ENCODE data around the gene DPP8. TPM values are rescaled to one million over a fixed set of nuclear protein-coding genes. Genes with fewer than 3 reads are reported as not detected.

The DPP8 gene
- total RNA-seq, 2 experiments from 2014 or later: 38.2 to 42.7 TPM

DNA sequence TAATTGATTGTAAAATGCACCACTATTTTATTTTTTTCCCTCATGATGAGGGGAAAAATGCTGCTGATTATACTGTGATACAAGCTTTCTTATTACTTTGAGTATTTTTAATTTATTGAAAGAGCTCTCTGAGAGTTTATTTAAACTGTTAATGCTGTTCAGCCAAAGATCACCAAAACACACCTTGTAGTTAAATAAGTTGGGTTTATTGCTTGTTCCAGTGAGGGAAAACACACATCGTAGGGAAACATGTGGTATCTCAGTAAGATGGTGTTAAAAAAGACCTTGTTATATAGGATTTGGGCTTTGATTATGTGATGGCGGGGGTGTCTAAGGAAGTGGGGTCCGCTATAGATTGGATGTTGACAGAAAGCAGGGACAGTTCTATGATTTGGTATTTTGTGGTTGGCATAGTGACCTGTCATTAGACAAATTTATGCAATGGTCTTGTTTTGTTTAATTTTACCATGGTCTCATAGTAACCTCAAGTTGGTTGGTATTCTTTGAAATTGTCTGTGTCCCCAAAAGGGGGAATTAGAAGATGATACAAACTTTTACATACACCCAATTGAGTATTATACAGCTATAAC is 23.8 kb upstream of the DPP8 start:
- peaks cover 2% of the 10 kb centered on the region for H3K4me1 Mint-ChIP-seq
- ChIA-PET CTCF (interaction anchor here (0.7 to 1.0 kb wide), 2 partner anchors 9 to 933 kb away, joined by 3 to 4 read pairs; no protein-coding TSS in a partner anchor), POLR2A (interaction anchor here (3.3 kb wide), 1 partner anchor 11 kb away, joined by 13 read pairs; the partner anchor contains the start of gene HACD3)
- no peaks in the 10 kb centered on the region for H3K27me3 Mint-ChIP-seq
- H3K27ac Mint-ChIP-seq: no peak overlapping the region
- no peak overlapping the region for H3K4me3 Mint-ChIP-seq
- no peak for DNase-seq
- H3K9me3 Mint-ChIP-seq: no peaks in the 10 kb centered on the region
- H3K36me3 Mint-ChIP-seq (ENCODE audit: low read depth): no peaks in the 10 kb centered on the region

GRCh38 chr15:65540314-65540713 is 22.8 kb upstream of the DPP8 start:
- no peak for DNase-seq
- no peaks in the 10 kb centered on the region for H3K9me3 Mint-ChIP-seq
- ChIA-PET CTCF (no interaction called here), POLR2A (interaction anchor here (3.3 kb wide), 1 partner anchor 10 kb away, joined by 13 read pairs; the partner anchor contains the start of gene HACD3)
- no peaks in the 10 kb centered on the region for H3K36me3 Mint-ChIP-seq (ENCODE audit: low read depth)
- peaks cover 2% of the 10 kb centered on the region for H3K4me1 Mint-ChIP-seq
- H3K4me3 Mint-ChIP-seq: no peak overlapping the region
- no peak overlapping the region for H3K27ac Mint-ChIP-seq
- no peaks in the 10 kb centered on the region for H3K27me3 Mint-ChIP-seq

GRCh38 chr15:65535192-65535591 is 17.7 kb upstream of the DPP8 start:
- Mint-ChIP-seq H3K9me3 (no peaks in the 10 kb centered on the region), H3K4me1 (peaks cover 30% of the 10 kb centered on the region), H3K4me3 (no peak overlapping the region), H3K27ac (no peak overlapping the region), H3K36me3 (ENCODE audit: low read depth) (peaks cover 8% of the 10 kb centered on the region), H3K27me3 (no peaks in the 10 kb centered on the region)
- DNase-seq: no peak
- POLR2A ChIA-PET: no interaction called here
- CTCF ChIA-PET: interaction anchor here (0.7 kb wide), 1 partner anchor 25 kb away, joined by 3 read pairs; no protein-coding TSS in a partner anchor

GRCh38 chr15:65533057-65533756 is 15.7 kb upstream of the DPP8 start:
- Mint-ChIP-seq H3K27ac (no peak overlapping the region), H3K27me3 (no peaks in the 10 kb centered on the region)

GRCh38 chr15:65532738-65533051 is 15.2 kb upstream of the DPP8 start:
- Mint-ChIP-seq H3K27ac (no peak overlapping the region), H3K4me1 (peaks cover 35% of the 10 kb centered on the region), H3K36me3 (ENCODE audit: low read depth) (peaks cover 8% of the 10 kb centered on the region), H3K4me3 (peak overlapping the region; percentile 21), H3K9me3 (no peaks in the 10 kb centered on the region), H3K27me3 (no peaks in the 10 kb centered on the region)
- POLR2A ChIA-PET: no interaction called here
- DNase-seq: no peak
- CTCF ChIA-PET: interaction anchor here (0.7 kb wide), 2 partner anchors 16 to 336 kb away, joined by 3 read pairs; partner anchors contain the start of gene RAB11A

More at GRCh38 chr15:65533057-65533756, 15.7 kb upstream of the DPP8 start:
- CTCF ChIA-PET: interaction anchor here (0.7 kb wide), 2 partner anchors 17 to 336 kb away, joined by 3 read pairs; partner anchors contain the start of gene RAB11A
- Mint-ChIP-seq H3K4me3 (no peak overlapping the region), H3K4me1 (peaks cover 35% of the 10 kb centered on the region), H3K9me3 (no peaks in the 10 kb centered on the region), H3K36me3 (ENCODE audit: low read depth) (peaks cover 8% of the 10 kb centered on the region)
- POLR2A ChIA-PET: no interaction called here
- DNase-seq: no peak

- H3K4me3 Mint-ChIP-seq: peak within 1 kb of the TSS; percentile 81
- ChIA-PET CTCF (interaction anchor here (1.0 to 2.0 kb wide), 5 partner anchors 14 to 824 kb away, joined by 3 to 13 read pairs (median 4); partner anchors contain the start of gene DPP8), POLR2A (interaction anchor here (0.6 to 2.0 kb wide), 14 partner anchors 10 to 351 kb away, joined by 3 to 13 read pairs (median 4); partner anchors contain the start of genes INTS14, RAB11A and RNU5B-1)
- no peaks in the 10 kb centered on the region for H3K9me3 Mint-ChIP-seq
- H3K4me1 Mint-ChIP-seq: peaks cover 35% of the 10 kb centered on the region
- H3K27me3 Mint-ChIP-seq: no peaks in the 10 kb centered on the region
- peaks cover 8% of the 10 kb centered on the region for H3K36me3 Mint-ChIP-seq (ENCODE audit: low read depth)
- H3K27ac Mint-ChIP-seq: peak within 1 kb of the TSS; percentile 74
- peak; percentile 89 for DNase-seq
Measured at GRCh38 chr15:65530318-65531111, 13.0 kb upstream of the DPP8 start, which contains the start of gene HACD3. Gene HACD3 (plus strand): TSS chr15:65530463. CDS start chr15:65530632, 169 bp downstream.

GRCh38 chr15:65529762-65530317 is 12.4 kb upstream of the DPP8 start:
- Mint-ChIP-seq H3K27ac (peak overlapping the region; percentile 16), H3K36me3 (ENCODE audit: low read depth) (peaks cover 8% of the 10 kb centered on the region), H3K27me3 (no peaks in the 10 kb centered on the region), H3K4me1 (peaks cover 35% of the 10 kb centered on the region), H3K4me3 (peak overlapping the region; percentile 81), H3K9me3 (no peaks in the 10 kb centered on the region)
- ChIA-PET POLR2A (interaction anchor here (0.8 to 2.0 kb wide), 9 partner anchors 10 to 304 kb away, joined by 3 to 13 read pairs (median 3); partner anchors contain the start of genes INTS14 and RNU5B-1), CTCF (interaction anchor here (1.0 to 2.0 kb wide), 4 partner anchors 13 to 825 kb away, joined by 4 to 13 read pairs (median 5); partner anchors contain the start of gene DPP8)
- DNase-seq: no peak

GRCh38 chr15:65528461-65529060 is 11.1 kb upstream of the DPP8 start:
- Mint-ChIP-seq H3K4me3 (no peak overlapping the region), H3K4me1 (peaks cover 27% of the 10 kb centered on the region), H3K27ac (no peak overlapping the region), H3K9me3 (no peaks in the 10 kb centered on the region), H3K27me3 (no peaks in the 10 kb centered on the region), H3K36me3 (ENCODE audit: low read depth) (no peaks in the 10 kb centered on the region)
- no peak for DNase-seq
- CTCF ChIA-PET: interaction anchor here (1.0 to 1.7 kb wide), 2 partner anchors 12 kb away, joined by 4 to 6 read pairs; partner anchors contain the start of gene DPP8
- POLR2A ChIA-PET: no interaction called here

DNA sequence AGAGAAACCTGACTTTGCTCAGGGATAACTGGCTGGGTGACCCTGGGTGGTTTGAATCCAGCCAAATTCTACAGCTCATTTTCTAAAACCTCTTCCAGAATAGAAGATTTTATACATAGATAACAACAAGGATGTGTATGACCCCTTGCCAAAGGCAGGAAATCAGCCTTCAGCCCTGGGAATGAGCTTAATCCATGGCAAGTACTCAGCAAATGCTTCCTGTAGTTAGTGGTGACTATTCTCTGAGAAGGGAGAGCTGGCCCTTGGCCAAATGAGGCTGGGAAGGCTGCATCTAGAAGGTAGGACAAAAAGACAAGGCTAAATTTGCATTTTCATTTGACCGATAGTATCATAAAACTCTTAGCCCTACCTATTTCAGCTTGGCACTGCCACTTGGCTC is 8.1 kb upstream of the DPP8 start:
- Mint-ChIP-seq H3K36me3 (ENCODE audit: low read depth) (no peaks in the 10 kb centered on the region), H3K27ac (no peak overlapping the region), H3K27me3 (no peaks in the 10 kb centered on the region), H3K9me3 (no peaks in the 10 kb centered on the region), H3K4me3 (no peak overlapping the region), H3K4me1 (peaks cover 8% of the 10 kb centered on the region)
- ChIA-PET CTCF (interaction anchor here (0.6 to 0.9 kb wide), 2 partner anchors 24 to 332 kb away, joined by 3 read pairs; no protein-coding TSS in a partner anchor), POLR2A (interaction anchor here (1.2 kb wide), 1 partner anchor 9 kb away, joined by 7 read pairs; no protein-coding TSS in a partner anchor)
- no peak for DNase-seq

DNA sequence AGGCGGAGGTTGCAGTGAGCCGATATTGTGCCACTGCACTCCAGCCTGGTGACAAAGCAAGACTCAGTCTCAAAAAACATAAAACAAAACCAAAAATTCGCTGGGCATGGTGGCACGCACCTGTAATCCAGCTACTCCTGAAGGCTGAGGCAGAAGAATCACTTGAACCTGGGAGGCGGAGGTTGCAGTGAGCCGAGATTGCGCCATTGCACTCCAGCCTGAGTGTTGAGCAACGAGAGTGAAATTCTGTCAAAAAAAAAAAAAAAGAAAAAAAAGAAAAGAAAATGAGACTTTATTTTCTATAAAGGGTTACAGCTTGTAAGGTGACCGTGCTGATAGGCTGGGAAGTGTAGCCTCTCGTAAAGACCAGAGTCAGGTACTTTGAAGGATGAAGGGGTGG is 6.7 kb upstream of the DPP8 start:
- Mint-ChIP-seq H3K36me3 (ENCODE audit: low read depth) (no peaks in the 10 kb centered on the region), H3K4me1 (peaks cover 2% of the 10 kb centered on the region), H3K27me3 (no peaks in the 10 kb centered on the region), H3K4me3 (no peak overlapping the region), H3K27ac (no peak overlapping the region), H3K9me3 (no peaks in the 10 kb centered on the region)
- CTCF ChIA-PET: no interaction called here
- no peak for DNase-seq
- POLR2A ChIA-PET: interaction anchor here (1.0 to 1.3 kb wide), 2 partner anchors 8 to 11 kb away, joined by 3 read pairs; no protein-coding TSS in a partner anchor

GRCh38 chr15:65521350-65521749 is 3.9 kb upstream of the DPP8 start:
- Mint-ChIP-seq H3K27me3 (no peaks in the 10 kb centered on the region), H3K27ac (no peak overlapping the region), H3K9me3 (no peaks in the 10 kb centered on the region), H3K4me1 (peaks cover 10% of the 10 kb centered on the region), H3K4me3 (no peak overlapping the region), H3K36me3 (ENCODE audit: low read depth) (peaks cover 6% of the 10 kb centered on the region)
- CTCF ChIA-PET: no interaction called here
- POLR2A ChIA-PET: interaction anchor here (1.0 kb wide), 1 partner anchor 9 kb away, joined by 3 read pairs; no protein-coding TSS in a partner anchor
- DNase-seq: no peak
